HG03439 (cell line): ENCODE measurements around the gene LTBR.
"Not testable (repeated sequence)": the region's sequence is repeated elsewhere in the genome, so short reads cannot be mapped to it uniquely, and the experiment has no call there.

Experiments used
- ATAC-seq: cut with Tn5 transposase; IDR thresholded peaks from one replicate; pipeline ENCODE4 v1.9.1; 2021; ENCODE audit warnings: mild to moderate bottlenecking, moderate library complexity; ENCODE audit not compliant: unreplicated experiment

LTBR gene

DNA sequence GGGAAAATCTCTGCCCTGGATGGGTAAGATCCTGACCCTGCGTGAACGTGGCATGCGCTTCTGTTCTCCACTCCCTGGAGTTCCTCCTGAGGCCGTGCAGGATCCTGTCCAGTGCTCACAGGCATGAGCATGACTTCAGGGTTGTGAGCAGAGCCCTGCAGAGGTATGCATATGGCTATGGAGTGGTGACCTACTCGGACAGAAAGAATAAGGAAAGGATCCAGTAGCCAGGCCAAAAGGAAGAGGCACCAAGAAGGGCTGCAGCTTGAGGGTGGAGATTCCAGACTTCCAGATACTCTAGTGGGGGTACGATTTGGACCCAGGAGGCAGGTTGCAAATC is 40.0 kb downstream of the LTBR start:
- no peak for ATAC-seq

DNA sequence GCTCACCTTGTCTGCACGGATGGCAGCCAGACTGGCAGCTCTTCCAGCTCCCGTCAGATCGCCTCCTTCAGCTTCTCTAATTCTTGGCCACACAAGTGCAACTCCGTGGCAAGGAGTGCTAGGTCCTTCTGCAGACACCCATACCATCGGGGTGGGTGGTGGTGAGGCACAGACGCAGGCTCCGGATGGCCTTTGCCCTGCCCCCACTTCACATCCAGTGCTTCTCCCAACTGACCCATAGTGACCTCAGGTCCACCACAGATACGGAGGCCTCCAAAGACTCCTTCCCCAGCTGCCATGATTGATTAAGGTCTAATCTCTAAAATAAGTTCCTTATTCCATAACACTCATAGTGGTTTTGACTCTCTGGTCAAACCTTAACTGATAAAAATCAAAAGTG is 40.9 kb downstream of the LTBR start:
- no peak for ATAC-seq

DNA sequence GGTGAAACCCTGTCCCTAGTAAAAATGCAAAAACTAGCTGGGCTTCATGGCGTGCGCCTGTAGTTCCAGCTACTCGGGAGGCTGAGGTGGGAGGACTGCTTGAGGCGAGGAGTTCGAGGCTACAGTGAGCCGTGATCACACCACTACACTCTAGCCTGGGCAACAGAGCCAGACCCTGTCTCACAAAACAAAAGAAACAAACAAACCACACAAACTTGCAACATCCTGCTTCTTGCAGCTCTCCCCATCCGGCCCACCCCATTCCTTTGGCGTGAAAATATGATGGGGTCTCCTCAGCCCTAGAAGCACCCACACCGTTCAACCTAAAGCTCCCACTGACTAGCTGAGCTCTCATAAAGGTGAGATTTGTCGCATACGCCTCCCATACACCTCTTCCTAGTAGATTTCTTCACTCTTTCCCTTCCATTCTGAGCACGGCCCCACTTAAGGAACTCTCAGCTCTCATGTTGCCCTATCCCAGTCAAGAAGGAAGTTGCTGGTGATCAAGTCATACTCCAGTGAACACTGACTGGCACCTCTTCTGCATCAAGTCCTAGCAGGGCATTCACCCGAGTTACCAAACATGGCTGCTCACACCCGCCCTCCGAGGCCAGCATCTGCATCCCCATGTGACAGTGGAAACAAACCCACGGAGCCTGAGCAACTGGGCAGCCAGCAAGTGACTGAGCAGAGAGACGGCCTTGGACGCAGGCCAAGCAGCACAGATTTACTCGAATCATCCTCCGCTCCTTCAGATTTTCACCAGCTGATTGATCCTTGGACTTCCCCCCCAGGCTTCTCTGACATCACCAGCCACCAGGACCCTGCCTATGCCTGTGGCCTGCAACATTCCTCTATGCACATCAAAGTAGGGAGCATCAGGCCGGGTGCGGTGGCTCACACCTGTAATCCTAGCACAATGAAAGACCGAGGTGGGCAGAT is 41.9 kb downstream of the LTBR start:
- ATAC-seq: no peak

DNA sequence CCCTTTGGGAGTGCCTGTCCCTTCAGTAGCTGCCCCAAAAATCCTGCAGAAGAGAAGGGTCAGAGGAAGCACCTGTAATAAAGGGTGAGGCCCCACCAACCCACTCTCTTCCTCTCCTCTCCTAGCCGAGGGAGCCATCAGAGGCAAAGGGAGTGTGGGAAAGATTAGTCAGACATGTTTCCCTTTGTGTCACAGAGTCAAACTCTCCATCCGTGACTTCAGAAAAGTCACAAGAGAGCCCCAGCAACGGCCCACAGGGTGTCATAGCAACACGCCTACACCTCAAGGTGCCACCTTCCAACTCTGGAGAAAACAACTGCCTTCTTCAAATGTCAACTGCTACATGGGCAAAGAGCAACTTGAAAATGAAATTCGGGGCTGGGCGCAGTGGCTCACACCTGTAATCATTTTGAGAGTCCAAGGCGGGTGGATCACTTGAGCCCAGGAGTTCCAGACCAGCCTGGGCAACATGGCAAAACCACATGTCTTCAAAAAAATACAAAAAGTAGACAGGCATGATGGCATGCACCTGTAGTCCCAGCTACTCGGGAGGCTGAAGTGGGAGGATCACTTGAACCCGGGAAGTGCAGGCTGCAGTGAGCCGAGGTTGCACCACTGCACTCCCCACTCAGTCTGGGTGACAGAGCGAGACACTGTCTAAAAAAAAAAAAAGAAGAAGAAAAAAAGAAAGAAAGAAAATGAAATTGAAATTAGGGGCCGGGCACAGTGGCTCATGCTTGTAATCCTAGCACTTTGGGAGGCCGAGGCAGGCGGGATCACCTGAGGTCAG is 43.1 kb downstream of the LTBR start:
- peak; percentile 70 for ATAC-seq

DNA sequence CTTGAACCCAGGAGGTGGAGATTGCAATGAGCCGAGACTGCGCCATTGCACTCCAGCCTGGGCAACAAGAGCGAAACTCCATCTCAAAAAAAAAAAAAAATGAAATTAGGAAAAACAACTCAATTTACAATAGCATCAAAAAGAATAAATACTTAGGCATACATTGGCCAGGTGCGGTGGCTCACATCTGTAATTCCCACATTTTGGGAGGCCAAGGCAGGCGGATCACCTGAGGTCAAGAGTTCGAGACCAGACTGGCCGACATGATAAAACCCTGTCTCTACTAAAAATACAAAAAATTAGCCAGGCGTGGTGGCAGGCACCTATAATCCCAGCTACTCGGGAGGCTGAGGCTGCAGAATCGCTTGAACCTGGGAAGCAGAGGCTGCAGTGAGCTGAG is 43.8 kb downstream of the LTBR start:
- ATAC-seq: not testable (repeated sequence)

DNA sequence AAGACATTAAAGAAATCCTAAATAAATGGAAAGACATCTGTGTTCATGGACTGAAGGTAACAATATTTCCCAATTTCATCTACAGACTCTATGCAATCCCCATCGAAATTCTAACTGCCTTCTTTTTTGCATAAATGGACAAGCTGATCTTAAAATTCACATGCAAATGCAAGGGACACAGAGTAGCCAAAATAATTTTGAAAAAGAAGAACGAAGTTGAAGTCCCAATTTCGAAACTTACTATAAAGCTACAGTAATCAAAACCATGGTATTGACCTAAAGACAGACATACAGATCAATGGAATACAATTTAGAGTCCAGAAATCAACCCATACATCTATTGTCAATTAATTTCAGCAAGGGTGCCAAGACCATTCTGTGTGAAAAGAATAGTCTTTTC is 44.4 kb downstream of the LTBR start:
- no peak for ATAC-seq

DNA sequence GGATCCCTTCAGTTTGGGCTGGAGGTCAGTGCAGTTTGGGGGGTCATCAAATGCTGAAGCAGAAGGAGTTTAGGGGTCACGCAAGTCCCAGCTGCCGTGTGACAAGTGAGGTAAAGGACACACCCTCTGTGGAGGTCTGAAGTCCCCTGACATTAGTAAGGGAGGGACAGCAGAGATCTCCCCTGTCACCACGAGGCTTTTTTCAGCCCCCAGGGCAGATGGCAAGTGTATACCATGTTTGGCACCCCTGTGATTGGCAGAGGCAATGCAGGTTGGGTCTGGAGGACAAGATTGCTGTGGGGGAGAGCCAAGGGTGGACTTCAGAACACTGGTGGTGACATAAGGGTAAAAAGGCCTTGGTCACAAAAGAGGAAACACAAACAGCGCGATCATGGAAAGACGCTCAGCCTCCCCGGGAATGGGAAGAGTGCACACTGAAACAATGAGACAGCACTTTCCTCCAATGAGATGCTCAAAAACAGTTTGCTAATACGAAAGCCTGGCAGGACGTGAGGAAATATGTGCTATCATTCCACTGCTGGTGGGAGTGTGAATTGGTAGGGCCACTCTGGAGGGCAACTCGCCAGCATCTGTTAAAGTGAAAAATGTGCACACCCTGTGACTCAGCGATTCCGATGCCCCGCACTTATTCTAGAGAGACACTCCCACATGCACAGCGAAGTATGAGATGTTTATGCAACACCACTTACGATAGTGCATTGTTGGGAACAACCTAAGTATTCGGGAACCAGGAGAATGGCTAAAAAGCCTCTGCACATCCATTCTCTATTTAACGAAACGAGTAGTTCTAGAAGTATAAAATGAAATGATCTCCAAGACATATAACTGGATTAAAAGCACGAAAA is 46.4 kb downstream of the LTBR start:
- ATAC-seq: no peak

DNA sequence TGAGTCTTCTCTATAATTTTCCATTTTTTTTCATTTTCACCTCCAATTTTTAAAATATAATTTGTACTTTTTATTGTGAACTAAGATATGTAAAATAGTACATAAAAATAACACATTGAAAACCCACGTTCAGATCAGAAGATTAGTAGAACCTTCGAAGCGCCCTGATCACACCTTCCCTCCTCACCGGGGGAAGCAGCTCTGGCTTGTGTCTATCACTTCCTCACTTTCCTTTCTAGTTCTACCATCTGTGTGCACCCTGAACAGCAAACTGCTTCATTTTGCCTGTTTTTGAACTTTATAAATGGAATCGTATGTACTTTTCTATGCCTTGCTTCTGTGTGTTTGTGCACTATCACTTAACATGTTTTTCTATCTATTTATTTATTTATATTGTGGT is 49.0 kb downstream of the LTBR start:
- ATAC-seq: no peak

DNA sequence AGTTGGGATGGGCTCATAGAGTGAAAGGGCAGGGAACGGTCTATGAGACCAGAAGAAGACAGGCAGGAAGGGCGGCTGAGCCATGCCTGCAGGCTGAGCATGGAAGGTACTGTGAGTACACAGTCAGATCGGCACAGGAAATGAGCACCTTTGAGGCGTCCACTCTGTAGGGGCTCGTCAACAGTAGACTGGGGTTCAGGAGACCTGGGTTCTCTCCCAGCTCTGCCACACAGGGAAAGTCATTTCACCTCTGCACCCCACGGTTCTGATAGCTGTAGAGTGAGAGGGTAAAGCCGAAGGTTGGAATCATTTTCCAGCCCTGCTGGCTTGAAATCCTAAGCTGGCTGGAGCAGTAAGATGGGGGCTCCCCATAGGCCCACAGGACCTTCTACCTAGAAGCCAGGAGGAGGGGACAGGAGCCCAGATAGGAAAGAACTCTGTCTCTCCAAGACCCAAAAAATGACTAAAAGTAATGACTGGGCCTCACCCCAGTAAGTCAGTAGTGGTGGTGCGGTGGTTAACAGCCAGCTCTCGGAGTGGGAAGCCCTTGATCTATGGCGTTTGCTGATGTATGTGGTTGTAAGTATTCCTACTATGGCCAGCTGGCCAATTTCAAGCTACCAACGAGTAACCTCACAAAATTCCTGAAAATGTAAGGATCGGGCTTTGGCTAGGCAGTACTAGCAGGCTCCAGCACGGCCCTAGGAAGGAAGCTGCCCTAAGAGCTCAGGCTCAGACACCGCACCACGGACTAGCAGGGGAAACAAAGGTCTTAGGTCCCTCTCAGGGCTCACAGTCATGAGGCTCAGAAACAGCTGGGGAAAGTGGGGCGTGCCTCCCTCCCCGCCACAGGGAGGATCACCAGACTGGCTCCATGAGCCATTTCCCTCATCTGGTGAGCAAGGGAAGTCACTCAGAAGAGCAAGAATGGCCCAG is 50.5 kb downstream of the LTBR start:
- ATAC-seq: no peak

DNA sequence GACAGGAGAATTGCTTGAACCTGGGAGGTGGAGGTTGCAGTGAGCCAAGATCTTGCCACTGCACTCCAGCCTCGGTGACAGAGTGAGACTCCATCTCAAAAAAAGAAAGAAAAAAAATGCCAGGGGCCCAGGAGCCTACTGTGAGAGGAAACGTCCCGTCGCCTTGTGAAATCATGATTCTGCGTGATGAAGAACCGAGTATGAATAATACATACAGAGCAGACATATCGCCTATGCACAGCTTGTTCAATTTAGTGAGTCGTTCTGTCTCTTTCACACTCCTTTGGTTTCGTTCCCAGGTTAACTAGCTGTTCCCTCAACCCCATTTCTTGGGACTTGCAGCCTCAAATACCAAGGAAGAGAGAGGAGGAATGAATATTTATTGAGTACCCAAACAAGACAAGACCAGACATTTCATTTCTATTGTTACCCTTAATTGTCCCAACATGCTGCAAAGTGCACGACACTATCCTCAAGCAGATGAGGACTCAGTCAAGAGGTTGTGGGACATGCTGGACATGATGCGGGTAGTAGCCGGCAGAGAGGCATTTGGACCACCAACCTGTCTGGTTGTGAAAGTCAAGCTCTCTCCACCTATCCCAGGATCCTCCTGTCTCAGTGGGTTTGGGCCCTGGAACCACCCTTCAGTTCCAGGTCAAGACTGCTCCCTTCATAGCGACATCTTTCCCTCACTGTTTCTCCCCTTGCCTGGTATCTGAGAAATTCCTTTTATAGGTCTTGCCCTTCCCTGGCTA is 52.2 kb downstream of the LTBR start:
- ATAC-seq: no peak

DNA sequence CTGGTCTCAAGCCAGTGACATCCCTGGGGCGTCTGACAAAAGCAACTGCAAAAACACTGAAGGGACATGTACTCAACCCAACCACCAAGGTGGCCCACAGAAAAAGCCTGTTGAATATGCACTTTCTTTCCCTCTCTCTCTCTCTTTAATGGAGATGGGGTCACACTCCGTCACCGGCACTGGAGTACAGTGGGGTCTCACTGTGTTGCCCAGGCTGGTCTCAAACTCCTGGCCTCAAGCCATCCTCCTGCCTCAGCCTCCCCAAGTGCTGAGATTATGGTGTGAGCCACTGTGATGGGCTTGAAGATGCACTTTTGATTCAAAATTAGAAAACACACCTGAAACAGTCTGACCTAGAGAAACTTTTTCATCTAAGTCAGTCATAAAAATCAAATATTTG is 53.6 kb downstream of the LTBR start:
- no peak for ATAC-seq

DNA sequence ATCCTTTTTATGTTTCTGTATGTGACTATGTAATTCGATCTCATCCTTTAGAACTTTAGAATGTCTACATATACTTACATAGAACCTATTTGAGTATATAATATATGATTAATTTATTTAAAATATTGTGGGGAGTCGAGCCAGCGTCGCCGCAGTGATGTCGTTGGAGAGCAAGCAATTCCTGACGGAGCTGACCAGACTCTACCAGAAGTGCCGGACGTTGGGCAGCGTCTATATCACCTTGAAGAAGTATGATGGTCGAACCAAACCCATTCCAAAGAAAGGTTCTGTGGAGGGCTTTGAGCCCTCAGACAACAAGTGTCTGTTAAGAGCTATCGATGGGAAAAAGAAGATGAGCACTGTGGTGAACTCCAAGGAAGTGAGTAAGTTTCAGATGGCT is 54.4 kb downstream of the LTBR start:
- ATAC-seq: no peak

DNA sequence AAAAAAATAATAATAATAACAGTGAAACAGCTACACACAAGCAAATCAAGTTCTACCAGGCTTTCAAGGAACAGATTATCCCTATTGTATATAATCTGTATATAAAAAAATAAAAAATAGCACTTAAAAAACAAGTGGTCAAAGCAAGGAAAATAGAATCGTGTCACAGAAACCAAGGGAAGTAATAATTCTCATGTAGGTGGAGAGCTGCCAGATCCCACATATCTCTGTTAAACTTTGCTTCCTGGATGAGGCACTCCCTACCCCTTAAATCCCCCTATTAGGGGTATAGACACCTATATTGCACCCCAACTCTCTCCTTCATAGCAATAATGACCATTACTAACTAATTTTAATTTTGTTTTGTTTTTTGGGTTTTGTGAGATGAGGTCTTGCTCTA is 56.4 kb downstream of the LTBR start:
- no peak for ATAC-seq
